AG08395 (cell line): ENCODE measurements around the gene GSG1L.

Source experiments
- DNase-seq: peaks from one replicate; pipeline ENCODE4 v3.0.0; 2012; ENCODE audit warnings: mixed read lengths, low spot score

GSG1L gene

GRCh38 chr16:28063591-28064061 is at the start of gene GSG1L:
GSG1L (minus strand) TSS chr16:28063714; CDS start chr16:28063424, 290 bp downstream.
- no peak for DNase-seq

GRCh38 chr16:28112908-28113307 is 49.4 kb upstream of the GSG1L start:
- DNase-seq: no peak

GRCh38 chr16:28110977-28111376 is 47.5 kb upstream of the GSG1L start:
- DNase-seq: no peak

- no peak for DNase-seq
These were observed 47.0 kb upstream of the GSG1L start for GRCh38 chr16:28110479-28110878.

- DNase-seq: no peak
These were observed 46.6 kb upstream of the GSG1L start for GRCh38 chr16:28110074-28110473.

GRCh38 chr16:28108590-28109247 is 45.2 kb upstream of the GSG1L start:
- no peak for DNase-seq

- no peak for DNase-seq
These were observed 43.7 kb upstream of the GSG1L start for GRCh38 chr16:28107232-28107631.

GRCh38 chr16:28106467-28107215 is 43.1 kb upstream of the GSG1L start:
- DNase-seq: no peak

GRCh38 chr16:28105954-28106353 is 42.4 kb upstream of the GSG1L start:
- no peak for DNase-seq

- no peak for DNase-seq
These were observed 41.8 kb upstream of the GSG1L start for GRCh38 chr16:28105297-28105696.

- DNase-seq: no peak
These were observed 40.9 kb upstream of the GSG1L start for GRCh38 chr16:28104404-28104803.

- DNase-seq: no peak
These were observed 40.1 kb upstream of the GSG1L start for GRCh38 chr16:28103516-28104170.

GRCh38 chr16:28101533-28101890 is 38.0 kb upstream of the GSG1L start:
- DNase-seq: no peak

GRCh38 chr16:28100810-28101532 is 37.5 kb upstream of the GSG1L start:
- no peak for DNase-seq

GRCh38 chr16:28098959-28099945 is 35.7 kb upstream of the GSG1L start:
- no peak for DNase-seq

GRCh38 chr16:28098171-28098958 is 34.9 kb upstream of the GSG1L start:
- no peak for DNase-seq

GRCh38 chr16:28096983-28097899 is 33.7 kb upstream of the GSG1L start:
- no peak for DNase-seq

GRCh38 chr16:28093385-28093725 is 29.8 kb upstream of the GSG1L start:
- DNase-seq: no peak

- no peak for DNase-seq
These were observed 29.3 kb upstream of the GSG1L start for GRCh38 chr16:28092721-28093384.
